ENCODE results near the gene ZSCAN16.

The ZSCAN16 gene

GRCh38 chr6:28145231-28145630 lies 20.8 kb downstream of the ZSCAN16 start:
- Histone ChIP-seq H3K27me3 (ENCODE audit: insufficient read depth, poor library complexity, severe bottlenecking) (no peaks in the 10 kb centered on the region), H3K27ac (replicated peaks) (no peak overlapping the region), H3K4me3 (replicated peaks; ENCODE audit: insufficient read depth, low read length) (no peak overlapping the region)
- TF ChIP-seq SPI1 (IDR thresholded peaks at IDR 0.05; ENCODE audit: borderline replicate concordance, low read depth) (no peak), CTCF (IDR thresholded peaks at IDR 0.05; ENCODE audit: insufficient read depth, low read length) (no peak), POLR2AphosphoS5 (IDR thresholded peaks at IDR 0.05; ENCODE audit: low read depth) (no peak), GABPA (IDR thresholded peaks at IDR 0.05; ENCODE audit: low read depth) (no peak)
- TF ChIP-seq, protein P1, sequence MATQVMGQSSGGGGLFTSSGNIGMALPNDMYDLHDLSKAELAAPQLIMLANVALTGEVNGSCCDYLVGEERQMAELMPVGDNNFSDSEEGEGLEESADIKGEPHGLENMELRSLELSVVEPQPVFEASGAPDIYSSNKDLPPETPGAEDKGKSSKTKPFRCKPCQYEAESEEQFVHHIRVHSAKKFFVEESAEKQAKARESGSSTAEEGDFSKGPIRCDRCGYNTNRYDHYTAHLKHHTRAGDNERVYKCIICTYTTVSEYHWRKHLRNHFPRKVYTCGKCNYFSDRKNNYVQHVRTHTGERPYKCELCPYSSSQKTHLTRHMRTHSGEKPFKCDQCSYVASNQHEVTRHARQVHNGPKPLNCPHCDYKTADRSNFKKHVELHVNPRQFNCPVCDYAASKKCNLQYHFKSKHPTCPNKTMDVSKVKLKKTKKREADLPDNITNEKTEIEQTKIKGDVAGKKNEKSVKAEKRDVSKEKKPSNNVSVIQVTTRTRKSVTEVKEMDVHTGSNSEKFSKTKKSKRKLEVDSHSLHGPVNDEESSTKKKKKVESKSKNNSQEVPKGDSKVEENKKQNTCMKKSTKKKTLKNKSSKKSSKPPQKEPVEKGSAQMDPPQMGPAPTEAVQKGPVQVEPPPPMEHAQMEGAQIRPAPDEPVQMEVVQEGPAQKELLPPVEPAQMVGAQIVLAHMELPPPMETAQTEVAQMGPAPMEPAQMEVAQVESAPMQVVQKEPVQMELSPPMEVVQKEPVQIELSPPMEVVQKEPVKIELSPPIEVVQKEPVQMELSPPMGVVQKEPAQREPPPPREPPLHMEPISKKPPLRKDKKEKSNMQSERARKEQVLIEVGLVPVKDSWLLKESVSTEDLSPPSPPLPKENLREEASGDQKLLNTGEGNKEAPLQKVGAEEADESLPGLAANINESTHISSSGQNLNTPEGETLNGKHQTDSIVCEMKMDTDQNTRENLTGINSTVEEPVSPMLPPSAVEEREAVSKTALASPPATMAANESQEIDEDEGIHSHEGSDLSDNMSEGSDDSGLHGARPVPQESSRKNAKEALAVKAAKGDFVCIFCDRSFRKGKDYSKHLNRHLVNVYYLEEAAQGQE (IDR thresholded peaks at IDR 0.05; ENCODE audit: insufficient replicate concordance, low read depth) = no peak
- no peak for DNase-seq (ENCODE audit: low read depth in 1 of 2, low spot score in 1 of 2)

GRCh38 chr6:28152531-28152930 lies 28.1 kb downstream of the ZSCAN16 start:
- no peak overlapping the region for H3K27ac ChIP-seq (replicated peaks)
- no peak overlapping the region for H3K4me3 ChIP-seq (replicated peaks; ENCODE audit: insufficient read depth, low read length)
- no peak for DNase-seq (ENCODE audit: low read depth in 1 of 2, low spot score in 1 of 2)
- TF ChIP-seq SPI1 (IDR thresholded peaks at IDR 0.05; ENCODE audit: borderline replicate concordance, low read depth) (no peak), CTCF (IDR thresholded peaks at IDR 0.05; ENCODE audit: insufficient read depth, low read length) (no peak), GABPA (IDR thresholded peaks at IDR 0.05; ENCODE audit: low read depth) (no peak), POLR2AphosphoS5 (IDR thresholded peaks at IDR 0.05; ENCODE audit: low read depth) (no peak)
- TF ChIP-seq, protein P1 (IDR thresholded peaks at IDR 0.05; ENCODE audit: insufficient replicate concordance, low read depth) = no peak
- H3K27me3 ChIP-seq (ENCODE audit: insufficient read depth, poor library complexity, severe bottlenecking) = no peaks in the 10 kb centered on the region

- no peaks in the 10 kb centered on the region for H3K27me3 ChIP-seq (ENCODE audit: insufficient read depth, poor library complexity, severe bottlenecking)
- no peak overlapping the region for H3K27ac ChIP-seq (replicated peaks)
- no peak for DNase-seq (ENCODE audit: low read depth in 1 of 2, low spot score in 1 of 2)
- TF ChIP-seq, protein P1 (IDR thresholded peaks at IDR 0.05; ENCODE audit: insufficient replicate concordance, low read depth) = no peak
- TF ChIP-seq POLR2AphosphoS5 (IDR thresholded peaks at IDR 0.05; ENCODE audit: low read depth) = no peak
- no peak for TF ChIP-seq CTCF (IDR thresholded peaks at IDR 0.05; ENCODE audit: insufficient read depth, low read length)
- TF ChIP-seq GABPA (IDR thresholded peaks at IDR 0.05; ENCODE audit: low read depth) = no peak
- TF ChIP-seq SPI1 (IDR thresholded peaks at IDR 0.05; ENCODE audit: borderline replicate concordance, low read depth) = no peak
- H3K4me3 ChIP-seq (replicated peaks; ENCODE audit: insufficient read depth, low read length) = no peak overlapping the region
These were observed 29.1 kb downstream of the ZSCAN16 start for GRCh38 chr6:28153546-28153945.
